Measurements from ENCODE around the gene DNPH1.

GRCh38 chr6:43207286-43207685 is 22.0 kb downstream of the DNPH1 start:
- TF ChIP-seq POLR2AphosphoS5 (IDR thresholded peaks at IDR 0.05) = no peak
- no peak for TF ChIP-seq POLR2A (IDR thresholded peaks at IDR 0.05)
- TF ChIP-seq CTCF (IDR thresholded peaks at IDR 0.05) = no peak
- TF ChIP-seq EP300 (IDR thresholded peaks at IDR 0.05) = no peak
